Ureter (tissue), 1 donor: ENCODE data around the gene SYT13. TPM values are rescaled to one million over a fixed set of nuclear protein-coding genes. Genes with fewer than 3 reads are reported as not detected.
"Not testable (repeated sequence)": the region's sequence is repeated elsewhere in the genome, so short reads cannot be mapped to it uniquely, and the experiment has no call there.

Source experiments
- DNase-seq: peaks from one replicate; pipeline ENCODE4 v3.0.0-alpha.2; 2020; ENCODE audit warnings: low spot score
- total RNA-seq: library from RNA; stranded (reverse); gene quantifications from one replicate; pipeline ENCODE4 v1.2.4, GENCODE V29; 2023
- donor health status: DM: yes; HTN: yes; CAD: no.

Gene SYT13
- total RNA-seq, 1 donor from 2014 or later: not detected

- no peak for DNase-seq
Measured at GRCh38 chr11:45274206-45274605, 11.9 kb downstream of the SYT13 start.

- no peak for DNase-seq
Measured at GRCh38 chr11:45273509-45273908, 12.6 kb downstream of the SYT13 start.

- DNase-seq: no peak
Measured at GRCh38 chr11:45272701-45273100, 13.4 kb downstream of the SYT13 start.

- no peak for DNase-seq
Measured at GRCh38 chr11:45270946-45271716, 15.0 kb downstream of the SYT13 start.

GRCh38 chr11:45269678-45270077, 16.5 kb downstream of the SYT13 start:
- no peak for DNase-seq

- DNase-seq: no peak
Measured at GRCh38 chr11:45267652-45268299, 18.4 kb downstream of the SYT13 start.

GRCh38 chr11:45267052-45267451, 19.1 kb downstream of the SYT13 start:
- no peak for DNase-seq

- no peak for DNase-seq
Measured at GRCh38 chr11:45266676-45267020, 19.5 kb downstream of the SYT13 start.

GRCh38 chr11:45265969-45266675, 20.0 kb downstream of the SYT13 start:
- DNase-seq: no peak

GRCh38 chr11:45264839-45265515, 21.2 kb downstream of the SYT13 start:
- no peak for DNase-seq

GRCh38 chr11:45263773-45264172, 22.4 kb downstream of the SYT13 start:
- no peak for DNase-seq

GRCh38 chr11:45262900-45263299, 23.2 kb downstream of the SYT13 start:
- DNase-seq: no peak

- DNase-seq: no peak
Measured at GRCh38 chr11:45260071-45260470, 26.1 kb downstream of the SYT13 start.

GRCh38 chr11:45259592-45259991, 26.5 kb downstream of the SYT13 start:
- peak; percentile 71 for DNase-seq

- DNase-seq: no peak
Measured at GRCh38 chr11:45258982-45259530, 27.1 kb downstream of the SYT13 start.

- DNase-seq: no peak
Measured at GRCh38 chr11:45254070-45254469, 32.1 kb downstream of the SYT13 start.

- no peak for DNase-seq
Measured at GRCh38 chr11:45253640-45254039, 32.5 kb downstream of the SYT13 start.

GRCh38 chr11:45252877-45253276, 33.3 kb downstream of the SYT13 start:
- DNase-seq: no peak

- no peak for DNase-seq
Measured at GRCh38 chr11:45252134-45252856, 33.8 kb downstream of the SYT13 start.

GRCh38 chr11:45250035-45250718, 36.0 kb downstream of the SYT13 start:
- no peak for DNase-seq

GRCh38 chr11:45249372-45249771, 36.8 kb downstream of the SYT13 start:
- not testable (repeated sequence) for DNase-seq
